Loucy (cell line): ENCODE data around the gene KAT7.

Experiments used
- H2AFZ ChIP-seq: fragments of 200-600 bp; sonication (generic); 2 replicates; pipeline ENCODE4 v1.6.0; 2016; ENCODE audit warnings: antibody characterized with exemption, mild to moderate bottlenecking, low read length, moderate library complexity
- H3F3A ChIP-seq: fragments of 200-600 bp; 2 replicates; pipeline ENCODE4 v1.6.0; 2016; ENCODE audit warnings: antibody characterized with exemption, low read depth, mild to moderate bottlenecking
- H3K27me3 ChIP-seq: fragments of 200-600 bp; sonication (generic); 2 replicates; pipeline ENCODE4 v1.6.1; 2014; ENCODE audit warnings: low read length, mild to moderate bottlenecking; ENCODE audit not compliant: insufficient read depth, poor library complexity, severe bottlenecking
- H3K36me3 ChIP-seq: fragments of 200-600 bp; sonication (generic); 2 replicates; pipeline ENCODE4 v1.6.1; 2016; ENCODE audit warnings: low read length; ENCODE audit not compliant: insufficient read depth
- H3K4me1 ChIP-seq: fragments of 200-600 bp; sonication (generic); 2 replicates; pipeline ENCODE4 v1.5.1; 2014; ENCODE audit warnings: low read length, mild to moderate bottlenecking; ENCODE audit not compliant: insufficient read depth, poor library complexity, severe bottlenecking
- H3K4me2 ChIP-seq: fragments of 200-600 bp; sonication (generic); 2 replicates; pipeline ENCODE4 v1.6.0; 2014; ENCODE audit warnings: antibody characterized with exemption, low read length, low read depth, mild to moderate bottlenecking; ENCODE audit not compliant: poor library complexity, severe bottlenecking
- H3K4me3 ChIP-seq: fragments of 200-600 bp; sonication (generic); 2 replicates; pipeline ENCODE4 v1.5.1; 2014; ENCODE audit warnings: low read length, mild to moderate bottlenecking, mixed read lengths; ENCODE audit not compliant: poor library complexity, severe bottlenecking
- H3K79me2 ChIP-seq: fragments of 200-600 bp; sonication (generic); 2 replicates; pipeline ENCODE4 v1.6.1; 2014; ENCODE audit warnings: low read length; ENCODE audit not compliant: insufficient read depth
- H3K9ac ChIP-seq: fragments of 200-600 bp; sonication (generic); 2 replicates; pipeline ENCODE4 v1.6.0; 2014; ENCODE audit warnings: mild to moderate bottlenecking, low read depth, low read length, moderate library complexity; ENCODE audit not compliant: poor library complexity, severe bottlenecking
- H3K9me2 ChIP-seq: fragments of 200-600 bp; sonication (generic); replicated peaks from 2 replicates; pipeline ENCODE4 v1.6.1; 2016; ENCODE audit warnings: low read depth, low read length, mixed read lengths
- H3K9me3 ChIP-seq: fragments of 200-600 bp; sonication (generic); 2 replicates; pipeline ENCODE4 v1.6.1; 2014; ENCODE audit warnings: mild to moderate bottlenecking, antibody characterized with exemption, low read length, low read depth; ENCODE audit not compliant: insufficient read depth
- H4K20me1 ChIP-seq: fragments of 200-600 bp; sonication (generic); 2 replicates; pipeline ENCODE4 v1.6.0; 2014; ENCODE audit warnings: antibody characterized with exemption, low read length, mild to moderate bottlenecking; ENCODE audit not compliant: insufficient read depth, poor library complexity, severe bottlenecking
- EZH2phosphoT487 ChIP-seq: fragments of 200-600 bp; IDR thresholded peaks from 2 replicates; pipeline ENCODE4 v1.6.1; 2018; ENCODE audit warnings: antibody characterized with exemption, mild to moderate bottlenecking, moderate library complexity, borderline replicate concordance
- TF ChIP-seq, protein P1 (sequence below): fragments of 200-600 bp; sonication (generic); conservative IDR thresholded peaks from 2 replicates; pipeline ENCODE4 v1.5.1; 2014; ENCODE audit warnings: mild to moderate bottlenecking, antibody characterized with exemption, low read length

Gene KAT7

DNA sequence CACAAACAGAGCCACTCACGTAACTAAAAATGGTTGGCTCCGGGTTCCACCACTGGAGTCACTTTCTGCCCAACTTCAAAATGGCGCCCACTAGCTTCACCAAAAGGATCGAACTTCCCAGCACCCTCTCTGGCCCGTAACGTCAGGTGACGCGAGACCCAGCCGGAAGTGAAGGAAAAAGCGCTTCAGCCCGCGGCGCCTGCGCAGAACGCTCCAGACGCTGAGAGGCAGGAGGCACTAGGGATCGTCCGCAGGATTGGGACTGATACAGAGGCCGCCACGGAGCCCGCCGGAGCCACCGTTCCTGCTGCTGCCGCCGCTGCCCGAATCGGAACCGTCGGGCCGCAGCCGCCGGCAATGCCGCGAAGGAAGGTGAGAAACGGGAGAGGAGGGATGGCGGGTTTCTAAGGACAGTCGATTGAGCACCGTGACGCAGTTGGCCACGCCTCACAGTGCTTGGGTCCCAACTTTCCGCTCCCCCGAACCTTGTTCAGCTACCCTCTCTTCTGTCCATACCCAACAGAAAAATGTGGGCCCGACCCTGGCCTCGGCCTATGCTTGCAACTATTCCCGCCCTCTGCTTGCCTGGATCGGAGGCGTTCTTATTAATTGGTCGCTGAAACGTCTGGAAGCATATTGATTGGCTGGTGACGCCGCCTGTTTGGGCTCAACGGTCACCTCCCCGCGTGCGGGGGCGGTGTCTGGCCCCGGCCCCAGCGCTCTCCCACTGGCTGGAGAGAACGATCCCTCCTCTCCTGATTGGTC, at the start of gene KAT7:
Gene KAT7, plus strand, starts transcription at position 204 of the 765 bp plus-strand sequence. Its CDS starts 154 bp downstream, at position 358.
- no peaks in the 10 kb centered on the region for H3K27me3 ChIP-seq
- H3K4me2 ChIP-seq: peak within 1 kb of the TSS; percentile 95
- peak within 1 kb of the TSS; percentile 99 for H3K9ac ChIP-seq
- H3K4me1 ChIP-seq: peaks cover 55% of the 10 kb centered on the region
- peaks cover 41% of the 10 kb centered on the region for H4K20me1 ChIP-seq
- peak within 1 kb of the TSS; percentile 59 for H2AFZ ChIP-seq
- H3K4me3 ChIP-seq: peak within 1 kb of the TSS; percentile 96
- peaks cover 55% of the 10 kb centered on the region for H3K79me2 ChIP-seq
- no peaks in the 10 kb centered on the region for H3K9me3 ChIP-seq
- H3K9me2 ChIP-seq: no peaks in the 10 kb centered on the region
- H3K36me3 ChIP-seq: peaks cover 20% of the 10 kb centered on the region; the same call in 1 of the 2 replicates
- TF ChIP-seq, protein P1, sequence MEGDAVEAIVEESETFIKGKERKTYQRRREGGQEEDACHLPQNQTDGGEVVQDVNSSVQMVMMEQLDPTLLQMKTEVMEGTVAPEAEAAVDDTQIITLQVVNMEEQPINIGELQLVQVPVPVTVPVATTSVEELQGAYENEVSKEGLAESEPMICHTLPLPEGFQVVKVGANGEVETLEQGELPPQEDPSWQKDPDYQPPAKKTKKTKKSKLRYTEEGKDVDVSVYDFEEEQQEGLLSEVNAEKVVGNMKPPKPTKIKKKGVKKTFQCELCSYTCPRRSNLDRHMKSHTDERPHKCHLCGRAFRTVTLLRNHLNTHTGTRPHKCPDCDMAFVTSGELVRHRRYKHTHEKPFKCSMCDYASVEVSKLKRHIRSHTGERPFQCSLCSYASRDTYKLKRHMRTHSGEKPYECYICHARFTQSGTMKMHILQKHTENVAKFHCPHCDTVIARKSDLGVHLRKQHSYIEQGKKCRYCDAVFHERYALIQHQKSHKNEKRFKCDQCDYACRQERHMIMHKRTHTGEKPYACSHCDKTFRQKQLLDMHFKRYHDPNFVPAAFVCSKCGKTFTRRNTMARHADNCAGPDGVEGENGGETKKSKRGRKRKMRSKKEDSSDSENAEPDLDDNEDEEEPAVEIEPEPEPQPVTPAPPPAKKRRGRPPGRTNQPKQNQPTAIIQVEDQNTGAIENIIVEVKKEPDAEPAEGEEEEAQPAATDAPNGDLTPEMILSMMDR: no peak
- TF ChIP-seq EZH2phosphoT487: no peak
- H3F3A ChIP-seq: no peaks in the 10 kb centered on the region

DNA sequence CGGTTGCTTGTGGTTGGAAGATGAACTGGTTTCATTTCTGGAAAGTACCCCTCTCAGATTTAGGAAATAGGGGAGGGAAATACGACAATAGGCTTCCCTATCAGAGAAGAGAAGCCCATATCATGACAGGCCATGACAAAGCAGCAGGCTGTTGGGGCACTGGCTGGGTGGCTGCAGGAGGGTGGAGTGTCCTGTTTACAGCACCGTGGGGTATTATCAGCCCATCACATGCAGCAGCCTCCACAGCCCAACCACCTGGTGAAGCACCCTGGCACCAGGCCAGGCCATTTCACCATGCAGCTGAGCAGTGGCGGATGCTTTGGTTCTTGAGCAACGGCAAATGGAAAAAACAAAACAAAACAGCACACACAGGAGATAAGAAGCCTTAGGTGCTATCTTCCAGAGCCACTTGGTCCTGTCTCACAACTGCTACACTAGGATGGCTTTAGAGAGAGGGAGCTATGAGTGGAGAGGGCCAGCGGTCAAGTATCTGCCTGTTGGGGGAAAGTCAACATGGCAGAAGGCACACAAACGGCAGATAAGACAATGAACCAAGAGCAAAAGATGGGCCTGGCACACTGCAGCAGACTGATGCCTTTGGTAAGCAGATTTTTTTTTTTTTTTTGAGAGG, 48.7 kb upstream of the KAT7 start:
- H3K4me2 ChIP-seq: peak overlapping the region; percentile 81
- peaks cover 88% of the 10 kb centered on the region for H3K79me2 ChIP-seq
- H3K9ac ChIP-seq: peak overlapping the region; percentile 80
- H3K4me1 ChIP-seq: peaks cover 75% of the 10 kb centered on the region
- peaks cover 23% of the 10 kb centered on the region for H3F3A ChIP-seq
- H4K20me1 ChIP-seq: peaks cover 30% of the 10 kb centered on the region
- TF ChIP-seq, protein P1: no peak
- no peak for TF ChIP-seq EZH2phosphoT487
- peaks cover 15% of the 10 kb centered on the region; the same call in 1 of the 2 replicates for H3K36me3 ChIP-seq
- H2AFZ ChIP-seq: no peak overlapping the region
- no peaks in the 10 kb centered on the region for H3K9me2 ChIP-seq
- H3K9me3 ChIP-seq: no peaks in the 10 kb centered on the region
- H3K4me3 ChIP-seq: peak overlapping the region; percentile 70
- no peaks in the 10 kb centered on the region for H3K27me3 ChIP-seq

DNA sequence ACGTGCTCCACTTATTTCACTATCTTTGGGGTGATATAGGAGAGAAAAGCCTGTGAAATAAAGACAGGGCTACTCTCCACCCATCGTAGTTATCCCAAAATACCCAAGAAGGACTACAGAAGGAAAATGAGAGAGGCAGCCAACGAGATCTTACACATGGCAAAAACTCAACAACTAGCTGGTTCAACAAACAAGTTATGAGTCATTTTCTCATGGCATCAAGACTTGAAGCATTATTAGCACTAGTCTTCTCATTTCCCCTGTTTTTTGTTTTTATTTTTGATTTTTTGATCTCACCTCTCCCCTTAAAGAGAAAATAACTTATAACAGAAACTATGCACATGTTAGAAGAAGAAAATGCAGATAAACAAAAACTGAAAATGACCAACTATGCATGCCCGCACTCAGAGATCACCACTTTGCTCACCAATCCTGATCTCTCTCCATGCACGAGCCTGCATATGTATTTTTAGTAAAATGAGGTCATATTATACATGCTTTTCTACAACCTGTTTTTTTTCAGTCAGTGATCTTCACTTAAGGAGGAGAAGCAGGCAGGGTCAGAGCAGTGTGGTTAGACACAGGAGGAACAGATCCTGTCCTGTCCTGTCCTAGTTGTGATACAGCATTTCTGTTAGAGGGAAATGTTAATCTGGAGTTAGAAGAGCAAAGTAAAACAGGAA, 47.3 kb upstream of the KAT7 start:
- Histone ChIP-seq H3K4me1 (peaks cover 89% of the 10 kb centered on the region), H3F3A (peaks cover 27% of the 10 kb centered on the region), H3K9me2 (no peaks in the 10 kb centered on the region), H3K9me3 (no peaks in the 10 kb centered on the region), H4K20me1 (peaks cover 27% of the 10 kb centered on the region), H3K9ac (peak overlapping the region; percentile 80), H3K27me3 (no peaks in the 10 kb centered on the region), H3K36me3 (peaks cover 22% of the 10 kb centered on the region), H3K4me3 (peak overlapping the region; percentile 70), H3K4me2 (peak overlapping the region; percentile 81), H2AFZ (no peak overlapping the region), H3K79me2 (peaks cover 88% of the 10 kb centered on the region)
- TF ChIP-seq, protein P1: no peak
- no peak for TF ChIP-seq EZH2phosphoT487
